ENCODE results near the gene TAF1C.

DNA sequence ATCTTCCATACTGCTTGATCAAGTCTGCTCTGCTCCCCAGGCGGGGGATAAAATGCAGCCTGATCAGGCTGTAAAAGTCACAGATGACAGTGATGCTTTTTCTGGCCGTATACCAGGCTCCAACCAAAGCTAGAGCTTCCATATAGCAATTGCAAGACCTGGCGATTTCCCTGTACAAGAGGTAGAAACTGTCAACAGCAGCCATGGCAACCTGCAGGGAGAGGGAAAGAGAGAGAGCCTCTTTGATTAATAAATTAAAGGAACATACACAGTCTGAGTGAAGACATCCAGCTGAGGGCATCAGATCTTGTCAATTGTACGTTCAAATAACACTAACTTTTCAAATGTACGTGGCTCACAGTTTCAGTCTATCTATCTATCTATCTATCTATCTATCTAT lies 55.7 kb downstream of the TAF1C start:
- TF ChIP-seq, protein P1, sequence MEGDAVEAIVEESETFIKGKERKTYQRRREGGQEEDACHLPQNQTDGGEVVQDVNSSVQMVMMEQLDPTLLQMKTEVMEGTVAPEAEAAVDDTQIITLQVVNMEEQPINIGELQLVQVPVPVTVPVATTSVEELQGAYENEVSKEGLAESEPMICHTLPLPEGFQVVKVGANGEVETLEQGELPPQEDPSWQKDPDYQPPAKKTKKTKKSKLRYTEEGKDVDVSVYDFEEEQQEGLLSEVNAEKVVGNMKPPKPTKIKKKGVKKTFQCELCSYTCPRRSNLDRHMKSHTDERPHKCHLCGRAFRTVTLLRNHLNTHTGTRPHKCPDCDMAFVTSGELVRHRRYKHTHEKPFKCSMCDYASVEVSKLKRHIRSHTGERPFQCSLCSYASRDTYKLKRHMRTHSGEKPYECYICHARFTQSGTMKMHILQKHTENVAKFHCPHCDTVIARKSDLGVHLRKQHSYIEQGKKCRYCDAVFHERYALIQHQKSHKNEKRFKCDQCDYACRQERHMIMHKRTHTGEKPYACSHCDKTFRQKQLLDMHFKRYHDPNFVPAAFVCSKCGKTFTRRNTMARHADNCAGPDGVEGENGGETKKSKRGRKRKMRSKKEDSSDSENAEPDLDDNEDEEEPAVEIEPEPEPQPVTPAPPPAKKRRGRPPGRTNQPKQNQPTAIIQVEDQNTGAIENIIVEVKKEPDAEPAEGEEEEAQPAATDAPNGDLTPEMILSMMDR (IDR thresholded peaks at IDR 0.05), result no peak
- TF ChIP-seq POLR2A (IDR thresholded peaks at IDR 0.05) (no peak), POLR2AphosphoS5 (IDR thresholded peaks at IDR 0.05) (no peak)

Measured in sigmoid colon (tissue), 4 donors.